ENCODE results near the gene STMN3. TPM values are rescaled to one million over a fixed set of nuclear protein-coding genes. Genes with fewer than 3 reads are reported as not detected.

STMN3 gene
- total and polyA plus RNA-seq, 4 donors: 13.6 to 20.9 (median 17.0) TPM

- Histone ChIP-seq H3K36me3 (ENCODE audit: control insufficient read depth in 4 of 4, insufficient read depth in 4 of 4, low read length in 4 of 4) (peaks cover 0 to 34% (median 4%) of the 10 kb centered on the region in 4 donors), H3K4me1 (ENCODE audit: control insufficient read depth in 5 of 5, insufficient read depth in 5 of 5, low read length in 5 of 5) (peaks cover 0 to 23% (median 0%) of the 10 kb centered on the region in 5 donors), H3K4me3 (no peak overlapping the region), H3K9ac (ENCODE audit: insufficient read depth in 1 of 2, low read length in 2 of 2) (no peak overlapping the region), H3K27me3 (ENCODE audit: control insufficient read depth in 3 of 3, insufficient read depth in 3 of 3, low read length in 2 of 3) (no peaks in the 10 kb centered on the region), H3K9me3 (ENCODE audit: control insufficient read depth in 4 of 4, insufficient read depth in 3 of 4, low read length in 3 of 4) (no peaks in the 10 kb centered on the region), H3K27ac (ENCODE audit: low read depth in 1 of 2, low read length in 1 of 2) (peak overlapping the region; percentile 78 to 86)
- DNase-seq (no peak), ATAC-seq (ENCODE audit: insufficient read depth, low FRiP score) (peak; percentile 56)
- 47 to 80% methylated on average over 19 of the region's 19 CpGs for WGBS, 2 donors
- TF ChIP-seq CTCF (IDR thresholded peaks at IDR 0.05; ENCODE audit: control extremely low read depth, extremely low read depth): no peak
Measured at GRCh38 chr20:63698739-63699465, 45.7 kb upstream of the STMN3 start.

GRCh38 chr20:63697868-63698545 lies 44.8 kb upstream of the STMN3 start:
- peaks cover 0 to 23% (median 0%) of the 10 kb centered on the region in 5 donors for H3K4me1 ChIP-seq (ENCODE audit: control insufficient read depth in 5 of 5, insufficient read depth in 5 of 5, low read length in 5 of 5)
- TF ChIP-seq CTCF (IDR thresholded peaks at IDR 0.05; ENCODE audit: control extremely low read depth, extremely low read depth): no peak
- ATAC-seq (ENCODE audit: insufficient read depth, low FRiP score): no peak
- H3K36me3 ChIP-seq (ENCODE audit: control insufficient read depth in 4 of 4, insufficient read depth in 4 of 4, low read length in 4 of 4): peaks cover 0 to 30% (median 5%) of the 10 kb centered on the region in 4 donors
- no peak for DNase-seq
- peak overlapping the region in 1 of 2 donors; percentile 77 for H3K27ac ChIP-seq (ENCODE audit: low read depth in 1 of 2, low read length in 1 of 2)
- no peak overlapping the region for H3K9ac ChIP-seq (ENCODE audit: insufficient read depth in 1 of 2, low read length in 2 of 2)
- no peaks in the 10 kb centered on the region for H3K27me3 ChIP-seq (ENCODE audit: control insufficient read depth in 3 of 3, insufficient read depth in 3 of 3, low read length in 2 of 3)
- peak overlapping the region; percentile 58 for H3K4me3 ChIP-seq
- WGBS, 2 donors: 84 to 89% methylated on average over 39 to 40 of the region's 40 CpGs
- no peaks in the 10 kb centered on the region for H3K9me3 ChIP-seq (ENCODE audit: control insufficient read depth in 4 of 4, insufficient read depth in 3 of 4, low read length in 3 of 4)

GRCh38 chr20:63697357-63697867 lies 44.2 kb upstream of the STMN3 start:
- Histone ChIP-seq H3K27me3 (ENCODE audit: control insufficient read depth in 3 of 3, insufficient read depth in 3 of 3, low read length in 2 of 3) (no peaks in the 10 kb centered on the region), H3K36me3 (ENCODE audit: control insufficient read depth in 4 of 4, insufficient read depth in 4 of 4, low read length in 4 of 4) (peaks cover 0 to 30% (median 5%) of the 10 kb centered on the region in 4 donors), H3K9ac (ENCODE audit: insufficient read depth in 1 of 2, low read length in 2 of 2) (no peak overlapping the region), H3K4me1 (ENCODE audit: control insufficient read depth in 5 of 5, insufficient read depth in 5 of 5, low read length in 5 of 5) (peaks cover 0 to 23% (median 0%) of the 10 kb centered on the region in 5 donors), H3K27ac (ENCODE audit: low read depth in 1 of 2, low read length in 1 of 2) (peak overlapping the region in 1 of 2 donors; percentile 77), H3K4me3 (peak overlapping the region; percentile 58), H3K9me3 (ENCODE audit: control insufficient read depth in 4 of 4, insufficient read depth in 3 of 4, low read length in 3 of 4) (no peaks in the 10 kb centered on the region)
- no peak for TF ChIP-seq CTCF (IDR thresholded peaks at IDR 0.05; ENCODE audit: control extremely low read depth, extremely low read depth)
- whole genome bisulfite sequencing, 2 donors: 50 to 58% methylated on average over 7 of the region's 7 CpGs
- no peak for DNase-seq
- ATAC-seq (ENCODE audit: insufficient read depth, low FRiP score): no peak
